Nephron (organoid): Measurements from ENCODE around the gene TRIL.
A peak's percentile ranks its signal among the peaks of the same experiment; 100 is the strongest.

Source experiments
- H3K27ac Mint-ChIP-seq, 3 experiments: 2 replicates each; pipeline ENCODE4 v1.8.0; 2020; ENCODE audit warnings: mixed read lengths in 3 of 3, mild to moderate bottlenecking in 2 of 3, moderate library complexity in 1 of 3
- H3K27me3 Mint-ChIP-seq: 2 replicates; pipeline ENCODE4 v1.8.0; 2021; ENCODE audit warnings: low read depth, mild to moderate bottlenecking, moderate library complexity, mixed read lengths
- H3K36me3 Mint-ChIP-seq: 2 replicates; pipeline ENCODE4 v1.8.0; 2020; ENCODE audit warnings: low read depth, mixed read lengths
- H3K4me1 Mint-ChIP-seq: 2 replicates; pipeline ENCODE4 v1.8.0; 2020; ENCODE audit warnings: mixed read lengths
- H3K4me3 Mint-ChIP-seq, 3 experiments: 2 replicates each; pipeline ENCODE4 v1.8.0; 2020; ENCODE audit warnings: mild to moderate bottlenecking in 3 of 3, mixed read lengths in 3 of 3, moderate library complexity in 2 of 3
- H3K9me3 Mint-ChIP-seq: 2 replicates; pipeline ENCODE4 v1.8.0; 2020; ENCODE audit warnings: mixed read lengths
- CTCF ChIP-seq, 3 experiments: fragments of 200-600 bp; sonication (generic); IDR thresholded peaks; one replicate each; pipeline ENCODE4 v1.5.0; 2021; ENCODE audit warnings: antibody characterized with exemption in 3 of 3; ENCODE audit not compliant: unreplicated experiment in 3 of 3

TRIL gene

GRCh38 chr7:28961972-28962371, 3.8 kb upstream of the TRIL start:
- H3K9me3 Mint-ChIP-seq, result no peaks in the 10 kb centered on the region
- no peak overlapping the region for H3K4me3 Mint-ChIP-seq
- H3K27me3 Mint-ChIP-seq, result peaks cover 7% of the 10 kb centered on the region
- H3K4me1 Mint-ChIP-seq, result peaks cover 30% of the 10 kb centered on the region
- no peak for TF ChIP-seq CTCF (IDR thresholded peaks at IDR 0.05; ENCODE audit: unreplicated experiment in 3 of 3)
- H3K27ac Mint-ChIP-seq, result no peak overlapping the region
- peaks cover 6% of the 10 kb centered on the region for H3K36me3 Mint-ChIP-seq

- Mint-ChIP-seq H3K4me3 (peak overlapping the region; percentile 5 to 24 (median 8)), H3K4me1 (peaks cover 31% of the 10 kb centered on the region), H3K36me3 (peaks cover 3% of the 10 kb centered on the region), H3K9me3 (no peaks in the 10 kb centered on the region), H3K27me3 (peaks cover 7% of the 10 kb centered on the region), H3K27ac (peak overlapping the region in 2 of 3 experiments; percentile 10 to 40)
- no peak for TF ChIP-seq CTCF (IDR thresholded peaks at IDR 0.05; ENCODE audit: unreplicated experiment in 3 of 3)
Measured at GRCh38 chr7:28960071-28960840, 2.1 kb upstream of the TRIL start.

GRCh38 chr7:28958980-28959347, 834 bp upstream of the TRIL start:
- peaks cover 7% of the 10 kb centered on the region for H3K27me3 Mint-ChIP-seq
- TF ChIP-seq CTCF (IDR thresholded peaks at IDR 0.05; ENCODE audit: unreplicated experiment in 3 of 3), result no peak
- H3K9me3 Mint-ChIP-seq, result no peaks in the 10 kb centered on the region
- H3K36me3 Mint-ChIP-seq, result peaks cover 3% of the 10 kb centered on the region
- peak overlapping the region; percentile 91 to 99 (median 94) for H3K27ac Mint-ChIP-seq
- peaks cover 44% of the 10 kb centered on the region for H3K4me1 Mint-ChIP-seq
- peak overlapping the region; percentile 93 to 96 (median 94) for H3K4me3 Mint-ChIP-seq

GRCh38 chr7:28957751-28958234, 337 bp downstream of the TRIL start:
- Mint-ChIP-seq H3K4me3 (peak overlapping the region; percentile 93 to 96 (median 94)), H3K9me3 (no peaks in the 10 kb centered on the region), H3K4me1 (peaks cover 55% of the 10 kb centered on the region), H3K36me3 (peaks cover 10% of the 10 kb centered on the region), H3K27me3 (peaks cover 7% of the 10 kb centered on the region), H3K27ac (peak overlapping the region; percentile 94 to 99 (median 97))
- no peak for TF ChIP-seq CTCF (IDR thresholded peaks at IDR 0.05; ENCODE audit: unreplicated experiment in 3 of 3)

GRCh38 chr7:28957064-28957750, 923 bp downstream of the TRIL start:
- Mint-ChIP-seq H3K27ac (peak overlapping the region; percentile 94 to 99 (median 97)), H3K4me1 (peaks cover 58% of the 10 kb centered on the region), H3K36me3 (peaks cover 13% of the 10 kb centered on the region), H3K27me3 (peaks cover 7% of the 10 kb centered on the region), H3K4me3 (peak overlapping the region; percentile 93 to 96 (median 94)), H3K9me3 (no peaks in the 10 kb centered on the region)
- TF ChIP-seq CTCF (IDR thresholded peaks at IDR 0.05; ENCODE audit: unreplicated experiment in 3 of 3), result no peak
